Adrenal gland (tissue), 5 donors: Measurements from ENCODE around the gene RAB40C.

Source experiments
- CTCF ChIP-seq, 6 experiments: fragments of 450-650 bp in 4 of 6; fragments of 200-600 bp in 2 of 6; sonication (generic) in 1 of 6; IDR thresholded peaks; 1 replicate in 5 of 6; 2 replicates in 1 of 6; pipeline versions ENCODE4 v1.5.1 to v1.8.0; 2016 to 2021; ENCODE audit warnings: antibody characterized with exemption in 6 of 6, mild to moderate bottlenecking in 2 of 6, moderate library complexity in 1 of 6
- POLR2A ChIP-seq, 2 donors: fragments of 450-650 bp; IDR thresholded peaks; one replicate each; pipeline ENCODE4 v1.6.1; 2017; ENCODE audit warnings: antibody characterized with exemption in 2 of 2, mild to moderate bottlenecking in 2 of 2, moderate library complexity in 1 of 2
- donor health status: DM: no; HTN: no; CAD: no.

GRCh38 chr16:540645-541340 lies 49.1 kb upstream of the RAB40C start:
- TF ChIP-seq CTCF (IDR thresholded peaks at IDR 0.05) (no peak), POLR2A (IDR thresholded peaks at IDR 0.05) (no peak)
